ENCODE data around the gene SPRR2F. TPM values are rescaled to one million over a fixed set of nuclear protein-coding genes. Genes with fewer than 3 reads are reported as not detected.
"Not testable (repeated sequence)": the region's sequence is repeated elsewhere in the genome, so short reads cannot be mapped to it uniquely, and the experiment has no call there.

SPRR2F gene
- total RNA-seq, 1 experiment from 2014 or later: not detected

DNA sequence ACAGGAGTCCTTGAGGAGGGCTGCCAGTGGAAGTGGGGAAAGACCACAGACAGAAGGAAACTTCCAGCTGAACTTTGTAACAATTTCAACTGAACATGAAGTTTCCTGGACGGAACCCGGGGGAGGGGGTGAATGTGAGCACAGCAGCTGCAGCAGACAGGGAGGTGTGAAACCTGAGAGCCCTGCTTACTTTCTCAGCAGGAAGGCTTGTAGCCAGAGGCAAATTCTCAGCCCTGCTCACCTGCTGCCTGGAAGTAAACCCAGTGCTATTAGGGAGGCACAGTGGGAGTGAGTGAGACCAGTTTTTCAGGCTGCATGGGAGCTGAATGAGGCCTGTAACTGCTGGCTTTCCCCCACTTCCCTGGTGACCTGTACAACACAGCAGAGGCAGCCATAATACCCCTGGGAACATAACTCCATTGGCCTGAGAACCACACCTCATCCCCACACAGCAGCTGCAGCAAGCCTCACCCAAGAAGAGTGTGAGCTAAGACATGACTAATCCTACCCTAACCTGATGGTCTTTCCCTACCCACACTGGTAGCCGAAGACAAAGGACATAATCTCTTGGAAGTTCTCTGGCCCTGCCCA is 9.6 kb upstream of the SPRR2F start:
- ChIA-PET POLR2A (ENCODE audit: unreplicated experiment) (no interaction called here), CTCF (no interaction called here)
- Histone ChIP-seq H3K9me2 (replicated peaks; ENCODE audit: low read length) (no peaks in the 10 kb centered on the region; the same call in 1 of the 2 replicates), H3K9ac (ENCODE audit: low read length) (peak overlapping the region; percentile 66), H3K27ac (ENCODE audit: low read length) (peak overlapping the region; percentile 96), H3K4me1 (ENCODE audit: insufficient read depth, low read length) (peaks cover 20% of the 10 kb centered on the region), H3K79me2 (ENCODE audit: low read length) (no peaks in the 10 kb centered on the region), H3K36me3 (ENCODE audit: low read depth, low read length) (no peaks in the 10 kb centered on the region), H3K4me2 (ENCODE audit: low read length) (peak overlapping the region; percentile 71), H3F3A (ENCODE audit: low read length, unreplicated experiment) (no peaks in the 10 kb centered on the region), H3K9me3 (ENCODE audit: low read length) (0 out of 2 replicates have a peak, but pooled peaks cover 5% of the 10 kb centered on the region), H3K4me3 (ENCODE audit: low read length) (peak overlapping the region; percentile 46), H3K27me3 (ENCODE audit: low read length) (no peaks in the 10 kb centered on the region), H2AFZ (ENCODE audit: low read length) (peak overlapping the region; percentile 71), H4K20me1 (ENCODE audit: low read length) (no peaks in the 10 kb centered on the region)
- intact Hi-C loops (cut with micrococcal nuclease): no loop called here
- no peak for TF ChIP-seq EZH2 (IDR thresholded peaks at IDR 0.05; ENCODE audit: low read length, unreplicated experiment)
- TF ChIP-seq EZH2phosphoT487 (IDR thresholded peaks at IDR 0.05; ENCODE audit: borderline replicate concordance, low read length): no peak
- TF ChIP-seq, protein P1, sequence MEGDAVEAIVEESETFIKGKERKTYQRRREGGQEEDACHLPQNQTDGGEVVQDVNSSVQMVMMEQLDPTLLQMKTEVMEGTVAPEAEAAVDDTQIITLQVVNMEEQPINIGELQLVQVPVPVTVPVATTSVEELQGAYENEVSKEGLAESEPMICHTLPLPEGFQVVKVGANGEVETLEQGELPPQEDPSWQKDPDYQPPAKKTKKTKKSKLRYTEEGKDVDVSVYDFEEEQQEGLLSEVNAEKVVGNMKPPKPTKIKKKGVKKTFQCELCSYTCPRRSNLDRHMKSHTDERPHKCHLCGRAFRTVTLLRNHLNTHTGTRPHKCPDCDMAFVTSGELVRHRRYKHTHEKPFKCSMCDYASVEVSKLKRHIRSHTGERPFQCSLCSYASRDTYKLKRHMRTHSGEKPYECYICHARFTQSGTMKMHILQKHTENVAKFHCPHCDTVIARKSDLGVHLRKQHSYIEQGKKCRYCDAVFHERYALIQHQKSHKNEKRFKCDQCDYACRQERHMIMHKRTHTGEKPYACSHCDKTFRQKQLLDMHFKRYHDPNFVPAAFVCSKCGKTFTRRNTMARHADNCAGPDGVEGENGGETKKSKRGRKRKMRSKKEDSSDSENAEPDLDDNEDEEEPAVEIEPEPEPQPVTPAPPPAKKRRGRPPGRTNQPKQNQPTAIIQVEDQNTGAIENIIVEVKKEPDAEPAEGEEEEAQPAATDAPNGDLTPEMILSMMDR (conservative IDR thresholded peaks at IDR 0.05; ENCODE audit: low read depth, low read length): no peak
- no TSS peak for BruUV-seq (replicated peaks)
- DNase-seq (peak; percentile 95), ATAC-seq (peak; percentile 92)

DNA sequence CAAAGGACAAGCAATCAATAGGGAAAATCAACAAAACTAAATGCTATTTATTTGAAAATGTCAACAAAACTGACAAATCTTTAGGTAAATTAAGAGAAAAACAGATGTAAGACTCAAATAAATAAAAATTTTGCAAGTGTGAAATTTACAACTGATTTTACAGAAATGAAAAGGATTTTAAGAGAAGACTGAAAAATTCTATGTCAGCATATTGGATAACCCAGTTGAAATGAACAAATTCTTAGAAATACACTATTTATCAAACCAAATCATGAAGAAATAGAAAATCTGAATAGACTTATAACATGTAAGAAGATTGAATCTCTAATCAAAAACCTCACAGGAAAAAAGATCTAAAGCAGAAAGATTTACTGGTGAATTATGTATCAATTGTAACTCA is 7.6 kb upstream of the SPRR2F start:
- Histone ChIP-seq H3K4me3 (ENCODE audit: low read length) (no peak overlapping the region), H3K9ac (ENCODE audit: low read length) (no peak overlapping the region), H4K20me1 (ENCODE audit: low read length) (no peaks in the 10 kb centered on the region), H3K4me1 (ENCODE audit: insufficient read depth, low read length) (peaks cover 20% of the 10 kb centered on the region), H3K4me2 (ENCODE audit: low read length) (no peak overlapping the region), H3K79me2 (ENCODE audit: low read length) (no peaks in the 10 kb centered on the region), H3F3A (ENCODE audit: low read length, unreplicated experiment) (no peaks in the 10 kb centered on the region), H3K36me3 (ENCODE audit: low read depth, low read length) (no peaks in the 10 kb centered on the region), H3K9me3 (ENCODE audit: low read length) (0 out of 2 replicates have a peak, but pooled peaks cover 5% of the 10 kb centered on the region), H3K27ac (ENCODE audit: low read length) (no peak overlapping the region), H3K9me2 (replicated peaks; ENCODE audit: low read length) (no peaks in the 10 kb centered on the region), H3K27me3 (ENCODE audit: low read length) (no peaks in the 10 kb centered on the region), H2AFZ (ENCODE audit: low read length) (no peak overlapping the region)
- ATAC-seq (no peak), DNase-seq (no peak)
- intact Hi-C loops (cut with micrococcal nuclease): no loop called here
- no TSS peak for BruUV-seq (replicated peaks)
- ChIA-PET CTCF (no interaction called here), POLR2A (ENCODE audit: unreplicated experiment) (no interaction called here)
- TF ChIP-seq, protein P1 (conservative IDR thresholded peaks at IDR 0.05; ENCODE audit: low read depth, low read length): no peak
- TF ChIP-seq EZH2 (IDR thresholded peaks at IDR 0.05; ENCODE audit: low read length, unreplicated experiment) (no peak), EZH2phosphoT487 (IDR thresholded peaks at IDR 0.05; ENCODE audit: borderline replicate concordance, low read length) (no peak)

DNA sequence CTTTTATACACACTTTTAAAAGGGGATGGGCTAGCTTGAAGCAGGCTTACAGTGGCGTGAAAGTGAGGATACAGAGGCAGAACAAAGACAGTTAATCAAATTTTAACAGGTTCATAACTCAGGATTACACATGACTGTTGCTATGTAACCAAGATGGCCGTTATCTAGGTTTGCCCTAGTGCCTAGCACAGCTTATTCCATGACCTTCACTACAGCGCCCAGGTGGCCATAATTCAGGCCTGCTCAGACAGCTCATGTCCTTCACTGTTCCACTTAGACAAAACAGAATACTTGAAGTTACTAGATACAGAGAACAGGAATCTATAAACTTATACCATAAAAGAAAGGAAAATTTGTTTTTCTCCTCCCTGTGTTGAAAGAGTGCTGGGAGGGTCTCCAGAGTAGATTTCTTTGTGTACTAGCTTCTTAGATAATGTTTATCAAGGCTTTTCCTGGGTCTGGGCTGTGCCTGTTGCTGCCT is 6.2 kb upstream of the SPRR2F start:
- ChIA-PET CTCF (no interaction called here), POLR2A (ENCODE audit: unreplicated experiment) (no interaction called here)
- DNase-seq (no peak), ATAC-seq (no peak)
- Histone ChIP-seq H3K79me2 (ENCODE audit: low read length) (no peaks in the 10 kb centered on the region), H3F3A (ENCODE audit: low read length, unreplicated experiment) (no peaks in the 10 kb centered on the region), H3K4me3 (ENCODE audit: low read length) (no peak overlapping the region), H3K4me2 (ENCODE audit: low read length) (no peak overlapping the region), H4K20me1 (ENCODE audit: low read length) (no peaks in the 10 kb centered on the region), H3K9me2 (replicated peaks; ENCODE audit: low read length) (no peaks in the 10 kb centered on the region), H3K9me3 (ENCODE audit: low read length) (no peaks in the 10 kb centered on the region), H3K4me1 (ENCODE audit: insufficient read depth, low read length) (peaks cover 20% of the 10 kb centered on the region), H3K27me3 (ENCODE audit: low read length) (peaks cover 4% of the 10 kb centered on the region; the same call in 1 of the 2 replicates), H3K36me3 (ENCODE audit: low read depth, low read length) (no peaks in the 10 kb centered on the region), H2AFZ (ENCODE audit: low read length) (0 out of 2 replicates have a peak overlapping the region, but pooled peaks have one; percentile 18), H3K27ac (ENCODE audit: low read length) (no peak overlapping the region), H3K9ac (ENCODE audit: low read length) (no peak overlapping the region)
- intact Hi-C loops (cut with micrococcal nuclease): no loop called here
- TF ChIP-seq EZH2 (IDR thresholded peaks at IDR 0.05; ENCODE audit: low read length, unreplicated experiment) (no peak), EZH2phosphoT487 (IDR thresholded peaks at IDR 0.05; ENCODE audit: borderline replicate concordance, low read length) (no peak)
- TF ChIP-seq, protein P1 (conservative IDR thresholded peaks at IDR 0.05; ENCODE audit: low read depth, low read length): no peak
- no TSS peak for BruUV-seq (replicated peaks)

DNA sequence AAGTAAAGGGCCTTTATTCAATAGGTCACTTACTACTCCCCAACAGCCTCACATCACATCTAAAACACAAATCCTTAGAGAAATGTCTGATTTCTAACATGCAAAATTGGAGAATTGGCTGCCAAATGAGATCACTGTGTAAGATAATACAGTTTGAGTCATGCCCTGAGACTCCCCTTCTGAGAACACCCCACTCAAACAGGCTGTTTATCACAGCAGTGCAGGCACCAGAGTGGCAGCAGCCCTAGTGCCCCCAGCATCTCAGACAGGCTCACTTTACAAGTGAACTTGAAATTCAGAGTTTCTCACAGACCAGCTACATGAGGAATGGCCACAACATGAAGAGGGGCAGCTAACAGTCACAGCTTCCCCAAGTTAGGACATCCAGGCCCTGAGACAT is 1.9 kb upstream of the SPRR2F start:
- CTCF ChIA-PET; intact Hi-C loops (cut with micrococcal nuclease); DNase-seq; H3F3A ChIP-seq (ENCODE audit: low read length, unreplicated experiment); H3K9me3 ChIP-seq (ENCODE audit: low read length); H3K79me2 ChIP-seq (ENCODE audit: low read length); ATAC-seq; H3K27me3 ChIP-seq (ENCODE audit: low read length); H3K27ac ChIP-seq (ENCODE audit: low read length); H3K36me3 ChIP-seq (ENCODE audit: low read depth, low read length); POLR2A ChIA-PET (ENCODE audit: unreplicated experiment); H3K9me2 ChIP-seq (replicated peaks; ENCODE audit: low read length); H4K20me1 ChIP-seq (ENCODE audit: low read length); BruUV-seq (replicated peaks); H3K9ac ChIP-seq (ENCODE audit: low read length); H3K4me3 ChIP-seq (ENCODE audit: low read length); H2AFZ ChIP-seq (ENCODE audit: low read length); H3K4me1 ChIP-seq (ENCODE audit: insufficient read depth, low read length); H3K4me2 ChIP-seq (ENCODE audit: low read length): not testable (repeated sequence)
